NCI-H1092 treated with DMSO at 0.1 percent for 48 hours (cell line): ENCODE data around the gene FAM149A.
A peak's percentile ranks its signal among the peaks of the same experiment; 100 is the strongest.

Experiments
- DNase-seq: peaks from one replicate; lab custom pipeline; 2025; lab: John Stamatoyannopoulos, UW

Gene FAM149A

DNA sequence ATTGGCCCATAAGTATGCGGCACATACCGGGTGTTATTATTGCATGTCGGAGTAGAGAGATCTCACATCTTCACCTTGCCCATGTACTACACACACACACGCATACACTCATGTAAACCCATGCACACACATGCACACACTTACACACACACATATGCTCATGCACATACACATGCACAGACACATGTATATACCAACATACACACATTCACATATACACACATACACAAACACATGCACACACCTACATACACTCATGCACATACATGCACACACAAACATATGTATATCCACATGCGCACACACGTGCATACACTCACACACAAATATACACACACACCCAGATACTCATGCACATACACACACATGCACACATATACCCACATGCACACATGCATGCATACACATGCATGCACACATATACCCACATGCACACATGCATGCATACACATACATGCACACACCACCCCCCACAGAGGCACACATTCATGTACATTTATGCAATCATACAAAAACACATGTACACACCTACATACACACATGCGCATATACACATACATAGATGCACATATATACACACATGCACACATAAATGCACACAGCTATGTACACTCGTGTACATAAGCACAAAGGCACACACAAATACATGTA lies 98.1 kb downstream of the FAM149A start:
- no peak for DNase-seq

DNA sequence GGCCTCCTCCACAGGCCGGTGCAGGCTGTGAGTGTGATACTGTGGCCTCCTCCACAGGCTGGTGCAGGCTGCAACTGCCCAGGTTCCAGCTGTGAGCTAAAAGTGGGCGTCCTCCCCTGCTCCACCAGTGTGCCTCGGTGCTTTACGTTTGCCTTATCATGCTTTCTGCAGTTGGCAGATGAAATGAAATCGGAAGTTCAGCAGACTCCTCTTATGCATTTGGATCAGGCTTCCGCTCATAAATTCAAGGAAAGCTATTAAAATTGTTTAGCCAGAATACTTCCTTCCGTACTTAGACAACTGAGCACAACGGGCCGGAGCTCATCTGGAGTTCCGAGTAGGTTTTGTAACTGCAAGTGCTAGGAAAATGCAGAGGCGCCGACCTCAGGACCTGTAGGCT lies 98.9 kb downstream of the FAM149A start:
- DNase-seq, result peak; percentile 38

DNA sequence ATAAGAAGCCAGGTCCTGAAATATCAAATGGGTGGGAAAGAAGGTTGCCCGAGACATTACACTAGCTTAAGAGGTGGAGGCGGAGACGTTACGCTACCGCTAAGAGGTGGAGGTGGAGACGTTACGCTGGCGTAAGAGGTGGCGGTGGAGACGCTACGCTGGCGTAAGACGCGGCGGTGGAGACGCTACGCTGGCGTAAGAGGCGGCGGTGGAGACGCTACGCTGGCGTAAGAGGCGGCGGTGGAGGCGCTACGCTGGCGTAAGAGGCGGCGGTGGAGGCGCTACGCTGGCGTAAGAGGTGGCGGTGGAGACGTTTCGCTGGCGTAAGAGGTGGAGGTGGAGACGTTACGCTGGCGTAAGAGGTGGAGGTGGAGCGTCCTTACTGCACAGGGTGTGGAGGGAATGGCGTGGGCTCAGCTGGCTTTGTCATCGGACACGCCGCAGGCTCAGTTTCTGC lies 99.6 kb downstream of the FAM149A start:
- peak; percentile 55 for DNase-seq

DNA sequence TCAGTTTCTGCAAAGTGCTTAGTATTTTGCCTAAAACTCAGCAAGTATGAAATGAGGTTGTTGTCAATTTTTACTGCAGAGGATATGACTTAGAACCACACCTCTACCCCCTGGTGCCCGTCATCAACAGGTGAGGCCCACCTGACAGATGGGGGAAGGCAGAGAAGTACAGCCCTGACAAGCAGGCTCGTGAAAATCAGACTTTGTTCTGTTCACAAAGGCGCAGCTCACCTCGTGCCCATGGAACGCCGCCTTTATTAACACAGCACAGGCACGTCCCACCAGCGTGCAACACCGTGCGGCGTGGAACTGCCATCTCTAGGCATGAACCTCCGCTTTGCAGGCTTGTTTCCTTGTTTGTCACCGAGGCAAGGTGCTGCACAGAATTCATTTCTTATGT lies 100.2 kb downstream of the FAM149A start:
- no peak for DNase-seq

DNA sequence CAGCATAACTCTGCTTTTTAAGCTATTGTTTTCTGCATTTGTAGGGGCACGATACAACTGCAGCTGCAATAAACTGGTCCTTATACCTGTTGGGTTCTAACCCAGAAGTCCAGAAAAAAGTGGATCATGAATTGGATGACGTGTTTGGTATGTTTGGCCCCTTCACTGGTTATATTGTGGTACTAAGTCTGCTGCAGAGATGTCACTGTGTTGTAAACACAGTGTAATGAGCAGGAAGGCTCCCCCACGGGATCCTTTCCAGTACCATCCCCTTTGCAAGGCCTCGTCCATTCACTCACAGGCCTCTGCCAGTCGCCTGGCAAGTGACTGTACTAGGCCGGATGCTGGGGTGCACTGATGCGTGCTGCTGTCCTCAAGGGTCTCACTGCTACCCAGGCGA lies 100.7 kb downstream of the FAM149A start:
- no peak for DNase-seq

DNA sequence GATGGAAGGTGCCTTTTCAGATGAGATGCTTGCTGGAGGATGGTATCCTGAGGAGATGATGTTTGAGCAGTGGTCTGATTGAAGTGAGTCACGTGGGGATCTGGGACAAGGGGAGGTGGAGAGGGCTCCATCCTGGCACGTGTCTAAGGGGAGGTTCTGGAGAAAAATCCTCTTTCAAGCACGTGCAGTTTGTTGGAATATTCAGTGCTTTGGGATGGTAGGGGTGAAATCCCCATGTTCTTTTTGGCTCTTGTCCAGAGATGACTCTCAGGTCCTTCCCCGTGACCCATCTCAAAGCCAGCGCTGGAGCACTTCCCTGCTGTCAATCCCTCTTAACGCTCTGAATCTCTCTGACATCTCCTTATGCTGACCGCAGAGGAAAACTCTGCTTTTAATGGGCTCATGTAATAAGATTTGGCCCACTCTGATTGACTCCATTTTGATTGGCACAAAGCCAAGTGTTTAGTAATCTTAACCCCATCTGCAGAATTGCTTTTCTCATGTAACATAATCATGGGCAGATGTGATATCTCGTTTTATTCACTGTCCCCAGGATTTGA lies 112.0 kb downstream of the FAM149A start:
- DNase-seq, result no peak

DNA sequence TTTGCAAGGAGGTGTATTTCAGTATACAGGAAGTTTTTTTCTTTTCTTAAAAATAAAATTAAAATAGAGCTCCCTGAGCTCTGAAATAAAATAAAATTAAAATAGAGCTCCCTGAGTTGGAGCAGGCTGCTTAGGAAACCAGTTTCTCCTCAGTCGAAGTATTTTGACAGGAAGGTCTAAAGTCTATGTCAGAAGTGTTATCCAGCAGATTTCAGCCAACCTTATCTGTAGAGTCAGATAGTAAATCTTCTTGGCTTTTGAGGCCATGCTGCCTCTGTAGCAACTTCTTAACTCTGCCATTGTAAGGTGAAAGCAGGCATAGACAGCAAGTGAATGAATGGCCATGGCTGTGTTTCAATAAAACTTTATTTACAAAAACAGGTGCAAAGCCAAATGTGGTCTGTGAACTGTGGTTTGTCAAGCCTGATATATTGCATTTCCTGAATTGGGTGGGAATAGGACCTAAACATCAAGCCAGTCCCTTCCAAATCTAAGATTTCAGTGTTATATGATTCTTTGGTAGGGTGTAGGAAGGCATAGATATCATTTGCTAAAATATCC lies 113.3 kb downstream of the FAM149A start:
- no peak for DNase-seq

DNA sequence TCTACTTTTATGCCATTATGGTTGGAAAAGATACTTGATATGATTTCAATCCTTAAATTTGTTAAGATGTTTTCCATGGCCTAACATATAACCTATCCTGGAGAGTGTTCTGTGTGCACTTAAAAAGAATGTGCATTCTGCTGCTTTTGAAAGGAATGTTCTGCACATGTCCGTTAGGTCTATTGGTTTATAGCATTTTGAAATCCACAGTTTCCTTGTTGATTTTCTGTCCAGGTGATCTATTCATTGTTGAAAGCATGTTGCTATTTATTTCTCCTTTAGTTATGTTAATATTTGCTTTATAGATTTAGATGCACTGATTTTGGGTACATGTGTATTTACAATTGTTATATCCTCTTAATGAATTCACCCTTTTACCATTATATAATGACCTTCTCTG lies 117.1 kb downstream of the FAM149A start:
- no peak for DNase-seq
